IPS-18a (cell line): ENCODE results near the gene FBXW8.
A peak's percentile ranks its signal among the peaks of the same experiment; 100 is the strongest.
"Not testable (repeated sequence)": the region's sequence is repeated elsewhere in the genome, so short reads cannot be mapped to it uniquely, and the experiment has no call there.

Experiments used
- H3K27ac ChIP-seq: one replicate; pipeline ENCODE4 v1.5.1; 2013; ENCODE audit warnings: low read length
- H3K27me3 ChIP-seq: one replicate; pipeline ENCODE4 v1.6.1; 2013; ENCODE audit warnings: mild to moderate bottlenecking, low read length; ENCODE audit not compliant: control insufficient read depth, insufficient read depth
- H3K36me3 ChIP-seq: one replicate; pipeline ENCODE4 v1.6.1; 2013; ENCODE audit warnings: low read depth, low read length; ENCODE audit not compliant: control insufficient read depth
- H3K4me1 ChIP-seq: one replicate; pipeline ENCODE4 v1.6.1; 2013; ENCODE audit warnings: low read depth, low read length; ENCODE audit not compliant: control insufficient read depth
- H3K4me3 ChIP-seq: one replicate; pipeline ENCODE4 v1.5.1; 2013; ENCODE audit warnings: low read length
- H3K9ac ChIP-seq: one replicate; pipeline ENCODE4 v1.6.1; 2013; ENCODE audit warnings: mild to moderate bottlenecking, low read length, moderate library complexity
- H3K9me3 ChIP-seq: one replicate; pipeline ENCODE4 v1.6.1; 2013; ENCODE audit warnings: low read depth, low read length; ENCODE audit not compliant: control insufficient read depth

Gene FBXW8

DNA sequence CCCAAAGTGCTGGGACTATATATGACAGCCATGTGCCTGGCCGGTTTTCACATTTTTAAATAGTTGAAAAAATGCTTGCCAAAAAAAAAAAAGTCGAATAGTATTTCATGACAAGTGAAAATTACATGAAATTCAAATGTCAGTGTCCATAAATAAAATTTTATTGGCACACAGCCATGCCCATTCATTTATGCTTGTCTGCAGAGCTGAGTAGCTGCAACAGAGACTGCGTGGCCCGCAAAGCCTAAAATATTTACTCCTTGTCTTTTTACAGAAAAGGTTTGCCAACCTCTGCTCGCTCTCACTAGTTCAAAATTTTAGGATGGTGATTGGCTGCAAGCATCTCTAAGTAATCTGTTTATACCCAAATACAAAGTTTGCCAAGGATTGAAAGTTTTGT lies 139.3 kb downstream of the FBXW8 start:
- Histone ChIP-seq H3K9me3 (no peaks in the 10 kb centered on the region), H3K27ac (no peak overlapping the region), H3K4me3 (no peak overlapping the region), H3K9ac (no peak overlapping the region), H3K27me3 (no peaks in the 10 kb centered on the region), H3K4me1 (peaks cover 43% of the 10 kb centered on the region), H3K36me3 (no peaks in the 10 kb centered on the region)

DNA sequence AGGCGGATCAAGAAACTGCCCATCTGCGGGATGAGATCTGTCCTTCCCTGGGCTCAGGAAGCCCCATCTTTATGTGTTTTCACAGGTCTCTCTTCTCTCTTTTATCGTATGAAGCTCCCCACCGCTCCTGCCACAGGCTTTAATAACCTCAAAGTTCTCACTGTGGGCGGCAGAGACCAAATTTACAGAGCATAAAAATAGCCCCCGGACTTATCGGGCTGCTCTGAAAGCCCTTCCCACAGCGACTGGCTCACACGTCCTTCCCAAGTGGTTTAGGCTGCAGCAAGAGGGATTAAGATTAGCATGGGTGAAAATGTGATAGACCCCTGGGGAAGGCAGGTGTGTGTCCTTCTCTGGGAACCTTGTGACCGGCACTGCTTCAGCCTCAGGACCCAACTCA lies 140.6 kb downstream of the FBXW8 start:
- H3K9ac ChIP-seq: no peak overlapping the region
- H3K27ac ChIP-seq: no peak overlapping the region

DNA sequence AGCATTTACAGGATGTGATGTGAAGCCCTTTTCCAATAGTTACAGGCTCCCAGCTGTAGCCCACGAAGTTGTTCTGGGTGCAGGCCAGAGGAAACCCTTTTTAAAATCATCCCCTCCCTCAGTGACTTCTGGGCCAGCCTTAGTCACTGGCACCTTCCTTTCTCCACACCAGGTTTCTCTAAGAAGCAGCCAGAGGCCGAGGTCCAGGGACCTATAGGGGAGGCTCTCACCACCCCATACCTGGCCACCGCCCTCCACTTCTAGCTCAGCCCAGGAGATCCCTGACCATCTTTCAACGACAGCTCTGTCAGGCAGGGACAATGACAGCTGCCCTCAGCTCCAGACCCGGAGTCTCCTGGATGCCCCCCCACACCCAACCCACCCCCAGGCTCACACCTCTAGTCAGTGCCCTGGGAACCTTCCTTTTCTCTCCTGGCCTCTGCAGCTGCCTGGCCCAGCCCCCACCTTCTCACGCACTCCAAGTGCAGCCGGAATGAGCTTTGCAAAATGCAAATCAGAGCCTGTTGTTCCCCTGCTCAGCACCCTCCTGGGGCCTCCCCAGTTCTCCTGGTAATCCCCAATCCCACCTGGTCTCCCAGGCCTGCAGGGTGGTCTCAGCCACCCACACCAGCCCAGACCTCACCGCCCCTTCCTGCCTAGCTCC lies 141.8 kb downstream of the FBXW8 start:
- peaks cover 34% of the 10 kb centered on the region for H3K4me1 ChIP-seq
- no peaks in the 10 kb centered on the region for H3K36me3 ChIP-seq
- H3K27ac ChIP-seq: peak overlapping the region; percentile 9
- no peaks in the 10 kb centered on the region for H3K9me3 ChIP-seq
- H3K9ac ChIP-seq: peak overlapping the region; percentile 9
- H3K27me3 ChIP-seq: no peaks in the 10 kb centered on the region
- peak overlapping the region; percentile 16 for H3K4me3 ChIP-seq

More for the DNA sequence above, 140.6 kb downstream of the FBXW8 start:
- Histone ChIP-seq H3K9me3 (no peaks in the 10 kb centered on the region), H3K4me1 (peaks cover 34% of the 10 kb centered on the region), H3K36me3 (no peaks in the 10 kb centered on the region), H3K27me3 (no peaks in the 10 kb centered on the region), H3K4me3 (no peak overlapping the region)

- no peaks in the 10 kb centered on the region for H3K27me3 ChIP-seq
- H3K9ac ChIP-seq: no peak overlapping the region
- peaks cover 34% of the 10 kb centered on the region for H3K4me1 ChIP-seq
- H3K4me3 ChIP-seq: no peak overlapping the region
- no peaks in the 10 kb centered on the region for H3K36me3 ChIP-seq
- H3K27ac ChIP-seq: peak overlapping the region; percentile 9
- no peaks in the 10 kb centered on the region for H3K9me3 ChIP-seq
Observed at GRCh38 chr12:117053050-117053400, 142.3 kb downstream of the FBXW8 start.

DNA sequence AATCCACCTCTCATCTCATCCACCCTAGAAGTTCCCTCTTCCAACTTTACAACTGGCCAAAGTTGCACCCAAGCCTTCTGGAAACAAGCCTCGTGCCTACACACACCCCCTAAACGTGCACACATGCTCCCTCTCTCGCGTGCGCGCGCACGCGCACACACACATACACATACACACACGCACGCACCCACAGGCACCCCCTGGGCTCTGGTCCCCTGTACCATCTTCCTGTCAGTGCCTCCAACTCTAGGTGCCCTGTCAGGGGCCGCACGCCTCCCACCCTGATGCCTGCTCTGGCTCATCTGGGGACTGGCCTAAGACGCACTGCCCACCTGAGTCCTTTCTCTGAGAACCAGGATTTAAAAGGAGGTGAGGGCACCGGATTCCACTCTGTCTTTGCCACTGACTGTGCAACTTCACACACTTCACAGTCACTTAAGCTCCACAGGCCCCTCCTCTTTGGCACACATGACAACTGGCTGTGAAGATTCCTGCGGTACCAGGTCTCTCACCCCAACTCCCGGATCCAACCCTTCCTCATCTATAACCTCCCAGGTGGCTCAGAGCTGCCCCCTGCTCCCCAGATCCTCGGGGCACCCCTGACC lies 142.9 kb downstream of the FBXW8 start:
- Histone ChIP-seq H3K9me3 (no peaks in the 10 kb centered on the region), H3K4me1 (peaks cover 30% of the 10 kb centered on the region), H3K9ac (no peak overlapping the region), H3K36me3 (no peaks in the 10 kb centered on the region), H3K4me3 (no peak overlapping the region), H3K27ac (no peak overlapping the region), H3K27me3 (no peaks in the 10 kb centered on the region)

GRCh38 chr12:117054279-117054678 lies 143.5 kb downstream of the FBXW8 start:
- Histone ChIP-seq H3K27ac (no peak overlapping the region), H3K36me3 (no peaks in the 10 kb centered on the region), H3K27me3 (no peaks in the 10 kb centered on the region), H3K9me3 (no peaks in the 10 kb centered on the region), H3K4me1 (peaks cover 29% of the 10 kb centered on the region), H3K9ac (no peak overlapping the region), H3K4me3 (no peak overlapping the region)

- not testable (repeated sequence) for H3K4me3 ChIP-seq, H3K27ac ChIP-seq, H3K36me3 ChIP-seq, H3K27me3 ChIP-seq, H3K9ac ChIP-seq, H3K9me3 ChIP-seq
- H3K4me1 ChIP-seq: peaks cover 14% of the 10 kb centered on the region
Observed at GRCh38 chr12:117057626-117058025, 146.9 kb downstream of the FBXW8 start.

- no peaks in the 10 kb centered on the region for H3K9me3 ChIP-seq
- H3K27me3 ChIP-seq: no peaks in the 10 kb centered on the region
- H3K27ac ChIP-seq: no peak overlapping the region
- peaks cover 13% of the 10 kb centered on the region for H3K4me1 ChIP-seq
- no peak overlapping the region for H3K9ac ChIP-seq
- H3K4me3 ChIP-seq: no peak overlapping the region
- H3K36me3 ChIP-seq: no peaks in the 10 kb centered on the region
Observed at GRCh38 chr12:117058442-117059072, 147.8 kb downstream of the FBXW8 start.

DNA sequence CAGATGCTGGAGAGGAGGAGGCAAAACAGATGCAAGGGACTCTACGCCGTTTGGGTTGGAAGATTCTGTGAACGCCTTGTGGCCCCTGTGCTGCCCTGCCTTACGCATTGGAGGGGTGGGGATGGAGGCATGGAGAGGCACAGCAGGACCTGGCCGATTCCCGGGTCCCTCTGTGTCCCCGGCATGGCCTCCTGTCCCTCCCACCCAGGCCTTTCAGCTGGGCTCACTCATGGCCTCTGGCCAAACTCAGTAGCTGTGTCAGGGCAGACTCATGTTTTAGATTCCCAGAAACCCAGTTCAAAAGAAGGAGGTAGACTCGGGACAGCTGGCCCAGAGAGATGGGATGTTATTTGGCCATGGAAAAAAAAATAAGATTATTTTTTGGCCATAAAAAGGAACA lies 148.4 kb downstream of the FBXW8 start:
- Histone ChIP-seq H3K4me3 (no peak overlapping the region), H3K9ac (no peak overlapping the region), H3K4me1 (peaks cover 10% of the 10 kb centered on the region), H3K36me3 (no peaks in the 10 kb centered on the region), H3K27ac (no peak overlapping the region), H3K27me3 (no peaks in the 10 kb centered on the region), H3K9me3 (no peaks in the 10 kb centered on the region)

- no peaks in the 10 kb centered on the region for H3K27me3 ChIP-seq
- no peak overlapping the region for H3K4me3 ChIP-seq
- H3K27ac ChIP-seq: no peak overlapping the region
- no peaks in the 10 kb centered on the region for H3K36me3 ChIP-seq
- H3K9ac ChIP-seq: no peak overlapping the region
- H3K9me3 ChIP-seq: no peaks in the 10 kb centered on the region
- H3K4me1 ChIP-seq: peaks cover 10% of the 10 kb centered on the region
Observed at GRCh38 chr12:117060246-117060928, 149.6 kb downstream of the FBXW8 start.

- no peak overlapping the region for H3K4me3 ChIP-seq
- no peaks in the 10 kb centered on the region for H3K36me3 ChIP-seq
- no peak overlapping the region for H3K9ac ChIP-seq
- H3K9me3 ChIP-seq: no peaks in the 10 kb centered on the region
- H3K27ac ChIP-seq: no peak overlapping the region
- no peaks in the 10 kb centered on the region for H3K27me3 ChIP-seq
- peaks cover 10% of the 10 kb centered on the region for H3K4me1 ChIP-seq
Observed at GRCh38 chr12:117060929-117061305, 150.2 kb downstream of the FBXW8 start.
